ENCODE measurements around the gene CCDC146.

GRCh38 chr7:77338260-77338659 is 215.8 kb downstream of the CCDC146 start:
- TF ChIP-seq POLR2AphosphoS5 (IDR thresholded peaks at IDR 0.05; ENCODE audit: insufficient read depth in 1 of 2, low read depth in 1 of 2) (peak in 1 of 2 donors; percentile 50), CTCF (IDR thresholded peaks at IDR 0.05) (no peak)

All from vagina (tissue), 2 donors.